ENCODE results near the gene SLC8A1. TPM values are rescaled to one million over a fixed set of nuclear protein-coding genes. Genes with fewer than 3 reads are reported as not detected.

The SLC8A1 gene
- total RNA-seq, 1 experiment from 2014 or later = 0.43 TPM

GRCh38 chr2:40169856-40170255 is 282.0 kb downstream of the SLC8A1 start:
- DNase-seq = no peak
- H3K27me3 Mint-ChIP-seq (ENCODE audit: insufficient read depth, unreplicated experiment) = peaks cover 3% of the 10 kb centered on the region
- H3K27ac Mint-ChIP-seq (ENCODE audit: unreplicated experiment) = no peak overlapping the region
- H3K9me3 ChIP-seq = no peaks in the 10 kb centered on the region
- TF ChIP-seq, protein P1, sequence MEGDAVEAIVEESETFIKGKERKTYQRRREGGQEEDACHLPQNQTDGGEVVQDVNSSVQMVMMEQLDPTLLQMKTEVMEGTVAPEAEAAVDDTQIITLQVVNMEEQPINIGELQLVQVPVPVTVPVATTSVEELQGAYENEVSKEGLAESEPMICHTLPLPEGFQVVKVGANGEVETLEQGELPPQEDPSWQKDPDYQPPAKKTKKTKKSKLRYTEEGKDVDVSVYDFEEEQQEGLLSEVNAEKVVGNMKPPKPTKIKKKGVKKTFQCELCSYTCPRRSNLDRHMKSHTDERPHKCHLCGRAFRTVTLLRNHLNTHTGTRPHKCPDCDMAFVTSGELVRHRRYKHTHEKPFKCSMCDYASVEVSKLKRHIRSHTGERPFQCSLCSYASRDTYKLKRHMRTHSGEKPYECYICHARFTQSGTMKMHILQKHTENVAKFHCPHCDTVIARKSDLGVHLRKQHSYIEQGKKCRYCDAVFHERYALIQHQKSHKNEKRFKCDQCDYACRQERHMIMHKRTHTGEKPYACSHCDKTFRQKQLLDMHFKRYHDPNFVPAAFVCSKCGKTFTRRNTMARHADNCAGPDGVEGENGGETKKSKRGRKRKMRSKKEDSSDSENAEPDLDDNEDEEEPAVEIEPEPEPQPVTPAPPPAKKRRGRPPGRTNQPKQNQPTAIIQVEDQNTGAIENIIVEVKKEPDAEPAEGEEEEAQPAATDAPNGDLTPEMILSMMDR (IDR thresholded peaks at IDR 0.05; ENCODE audit: insufficient read depth in 1 of 2, low read depth in 1 of 2, low read length in 1 of 2, severe bottlenecking in 1 of 2, unreplicated experiment in 1 of 2) = no peak
- ChIA-PET POLR2A (no interaction called here), CTCF (no interaction called here)
- H3K4me3 Mint-ChIP-seq (ENCODE audit: unreplicated experiment) = no peak overlapping the region
- no peaks in the 10 kb centered on the region for H3K36me3 Mint-ChIP-seq (ENCODE audit: insufficient read depth, unreplicated experiment)
- intact Hi-C loops (cut with micrococcal nuclease; ENCODE audit: unreplicated experiment) = no loop called here
- peaks cover 11% of the 10 kb centered on the region for H3K4me1 ChIP-seq
- H3K9me3 Mint-ChIP-seq (ENCODE audit: unreplicated experiment) = no peaks in the 10 kb centered on the region
- no TSS peak for BruUV-seq (replicated peaks)
- peaks cover 9% of the 10 kb centered on the region for H3K4me1 Mint-ChIP-seq (ENCODE audit: low read depth, unreplicated experiment)
- H3K4me3 ChIP-seq (ENCODE audit: low read depth, low read length) = no peak overlapping the region
- no peaks in the 10 kb centered on the region for H3K27me3 ChIP-seq (replicated peaks; ENCODE audit: control insufficient read depth, insufficient read depth, low read length)
- no peaks in the 10 kb centered on the region for H3K36me3 ChIP-seq (ENCODE audit: control insufficient read depth, insufficient read depth, low read length)

DNA sequence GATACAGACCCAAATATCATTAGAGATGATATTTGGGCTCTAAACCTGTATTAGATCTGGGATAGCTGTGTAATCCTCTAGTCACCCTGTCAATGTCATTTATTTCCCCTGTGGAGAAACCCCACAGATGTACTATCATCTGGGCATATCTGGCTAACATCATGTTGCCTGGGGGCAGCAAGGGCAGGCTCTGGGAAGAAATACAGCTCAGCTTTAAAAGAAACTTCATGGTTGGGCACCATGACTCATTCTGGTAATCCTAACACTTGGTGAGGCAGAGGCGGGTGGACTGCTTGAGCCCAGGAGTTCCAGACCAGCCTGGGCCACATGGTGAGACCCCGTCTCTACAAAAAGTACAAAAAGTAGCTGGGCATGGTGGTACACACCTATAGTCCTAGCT is 282.5 kb downstream of the SLC8A1 start:
- H3K4me3 ChIP-seq (ENCODE audit: low read depth, low read length) = no peak overlapping the region
- DNase-seq = no peak
- no peaks in the 10 kb centered on the region for H3K36me3 ChIP-seq (ENCODE audit: control insufficient read depth, insufficient read depth, low read length)
- no peaks in the 10 kb centered on the region for H3K9me3 ChIP-seq
- BruUV-seq (replicated peaks) = no TSS peak
- TF ChIP-seq, protein P1 (IDR thresholded peaks at IDR 0.05; ENCODE audit: insufficient read depth in 1 of 2, low read depth in 1 of 2, low read length in 1 of 2, severe bottlenecking in 1 of 2, unreplicated experiment in 1 of 2) = no peak
- intact Hi-C loops (cut with micrococcal nuclease; ENCODE audit: unreplicated experiment) = no loop called here
- H3K27me3 ChIP-seq (replicated peaks; ENCODE audit: control insufficient read depth, insufficient read depth, low read length) = no peaks in the 10 kb centered on the region
- POLR2A ChIA-PET = no interaction called here
- no peak overlapping the region for H3K27ac Mint-ChIP-seq (ENCODE audit: unreplicated experiment)
- no peaks in the 10 kb centered on the region for H3K36me3 Mint-ChIP-seq (ENCODE audit: insufficient read depth, unreplicated experiment)
- peaks cover 3% of the 10 kb centered on the region for H3K27me3 Mint-ChIP-seq (ENCODE audit: insufficient read depth, unreplicated experiment)
- H3K4me1 Mint-ChIP-seq (ENCODE audit: low read depth, unreplicated experiment) = peaks cover 9% of the 10 kb centered on the region
- H3K9me3 Mint-ChIP-seq (ENCODE audit: unreplicated experiment) = no peaks in the 10 kb centered on the region
- H3K4me3 Mint-ChIP-seq (ENCODE audit: unreplicated experiment) = no peak overlapping the region
- CTCF ChIA-PET = no interaction called here
- H3K4me1 ChIP-seq = peaks cover 11% of the 10 kb centered on the region

DNA sequence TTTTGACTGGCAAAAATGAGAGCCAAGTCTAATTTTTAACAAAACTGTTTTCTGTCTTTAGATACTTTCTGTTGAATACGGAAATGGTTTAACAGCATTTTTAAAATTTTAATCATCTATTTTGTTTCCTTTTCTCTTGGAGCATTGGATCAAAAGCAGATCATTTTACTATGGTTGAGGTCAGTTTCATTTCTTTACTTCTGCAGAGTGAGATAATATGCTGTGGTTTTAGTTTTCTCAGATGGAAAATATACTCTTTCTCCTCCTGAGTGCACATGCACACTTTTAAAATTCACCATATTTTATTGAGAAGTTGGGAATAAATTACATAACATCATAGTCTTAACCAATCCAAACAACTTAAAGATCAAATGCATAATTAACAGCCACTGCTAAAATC is 283.3 kb downstream of the SLC8A1 start:
- Mint-ChIP-seq H3K9me3 (ENCODE audit: unreplicated experiment) (no peaks in the 10 kb centered on the region), H3K27ac (ENCODE audit: unreplicated experiment) (no peak overlapping the region), H3K4me1 (ENCODE audit: low read depth, unreplicated experiment) (peaks cover 9% of the 10 kb centered on the region), H3K4me3 (ENCODE audit: unreplicated experiment) (no peak overlapping the region), H3K36me3 (ENCODE audit: insufficient read depth, unreplicated experiment) (no peaks in the 10 kb centered on the region), H3K27me3 (ENCODE audit: insufficient read depth, unreplicated experiment) (peaks cover 3% of the 10 kb centered on the region)
- Histone ChIP-seq H3K4me1 (peaks cover 11% of the 10 kb centered on the region), H3K9me3 (no peaks in the 10 kb centered on the region), H3K4me3 (ENCODE audit: low read depth, low read length) (no peak overlapping the region), H3K27me3 (replicated peaks; ENCODE audit: control insufficient read depth, insufficient read depth, low read length) (no peaks in the 10 kb centered on the region), H3K36me3 (ENCODE audit: control insufficient read depth, insufficient read depth, low read length) (no peaks in the 10 kb centered on the region)
- TF ChIP-seq, protein P1 (IDR thresholded peaks at IDR 0.05; ENCODE audit: insufficient read depth in 1 of 2, low read depth in 1 of 2, low read length in 1 of 2, severe bottlenecking in 1 of 2, unreplicated experiment in 1 of 2) = no peak
- ChIA-PET POLR2A (no interaction called here), CTCF (no interaction called here)
- DNase-seq = no peak
- intact Hi-C loops (cut with micrococcal nuclease; ENCODE audit: unreplicated experiment) = no loop called here
- no TSS peak for BruUV-seq (replicated peaks)

All from Caco-2 (cell line).